HEK293 (cell line): ENCODE data around the gene PARD3.

ENCODE experiments used
- CTCF ChIA-PET: fragments of 350-600 bp; formaldehyde crosslinking; extraction: SDS; loops from one replicate; lab custom pipeline; 2021; ENCODE audit warnings: antibody characterized with exemption; lab: Yijun Ruan, JAX
- POLR2A ChIA-PET: fragments of 300-600 bp; formaldehyde crosslinking; extraction: SDS; loops from one replicate; lab custom pipeline; 2020; ENCODE audit warnings: antibody characterized with exemption, inconsistent platforms; lab: Yijun Ruan, JAX
- H3K27ac ChIP-seq: fragments of 200-500 bp; sonication (Bioruptor generic); 2 replicates; pipeline ENCODE4 v1.5.1; 2014; ENCODE audit warnings: low read depth, low read length, control low read depth, inconsistent platforms; ENCODE audit errors: extremely low read depth
- H3K36me3 ChIP-seq, 2 experiments: fragments of 200-500 bp in 1 of 2; sonication (Bioruptor generic) in 1 of 2; 1 replicate in 1 of 2; 2 replicates in 1 of 2; pipeline ENCODE4 v1.5.1; 2014 to 2017; ENCODE audit warnings: inconsistent platforms in 2 of 2, low read length in 2 of 2; ENCODE audit not compliant: control insufficient read depth in 2 of 2, insufficient read depth in 1 of 2
- H3K4me1 ChIP-seq: fragments of 200-500 bp; sonication (Bioruptor generic); 2 replicates; pipeline ENCODE4 v1.5.1; 2014; ENCODE audit warnings: mild to moderate bottlenecking, low read length, inconsistent platforms; ENCODE audit not compliant: control insufficient read depth, insufficient read depth
- H3K4me3 ChIP-seq: 2 replicates; pipeline ENCODE4 v1.5.1; 2011; ENCODE audit warnings: low read depth, mild to moderate bottlenecking, control low read depth, low read length, moderate library complexity
- H3K9me3 ChIP-seq: fragments of 200-500 bp; sonication (Bioruptor generic); 2 replicates; pipeline ENCODE4 v1.5.1; 2014; ENCODE audit warnings: low read depth, low read length, inconsistent platforms; ENCODE audit not compliant: control insufficient read depth, insufficient read depth
- EGR2 ChIP-seq: fragments of 450-650 bp; formaldehyde crosslinking; IDR thresholded peaks from 2 replicates; pipeline ENCODE4 v1.5.1; 2016; ENCODE audit warnings: low read depth, missing biosample characterization, missing genetic modification characterization
- GFI1B ChIP-seq: fragments of 450-650 bp; formaldehyde crosslinking; IDR thresholded peaks from 2 replicates; pipeline ENCODE4 v1.5.1; 2016; ENCODE audit warnings: missing biosample characterization, missing genetic modification characterization
- MEIS1 ChIP-seq: sonication (generic); formaldehyde crosslinking; IDR thresholded peaks from 2 replicates; pipeline ENCODE4 v1.8.1; 2022; ENCODE audit warnings: missing genetic modification reagents, mild to moderate bottlenecking, borderline replicate concordance
- WT1 ChIP-seq: fragments of 450-650 bp; formaldehyde crosslinking; IDR thresholded peaks from 2 replicates; pipeline ENCODE4 v1.5.1; 2016; ENCODE audit warnings: missing biosample characterization, missing genetic modification characterization
- ZBTB49 ChIP-seq: fragments of 450-650 bp; formaldehyde crosslinking; IDR thresholded peaks from 2 replicates; pipeline ENCODE4 v1.5.1; 2016; ENCODE audit warnings: missing biosample characterization, missing genetic modification characterization, low read depth
- ZBTB6 ChIP-seq: fragments of 450-650 bp; formaldehyde crosslinking; IDR thresholded peaks from 2 replicates; pipeline ENCODE4 v1.5.1; 2017; ENCODE audit warnings: missing biosample characterization, missing genetic modification characterization
- ZIC2 ChIP-seq: fragments of 450-650 bp; formaldehyde crosslinking; IDR thresholded peaks from 2 replicates; pipeline ENCODE4 v1.5.1; 2016; ENCODE audit warnings: missing biosample characterization, missing genetic modification characterization
- ZNF114 ChIP-seq: fragments of 450-650 bp; formaldehyde crosslinking; IDR thresholded peaks from 2 replicates; pipeline ENCODE4 v1.5.0; 2017; ENCODE audit warnings: missing biosample characterization, missing genetic modification characterization
- ZNF133 ChIP-seq: fragments of 450-650 bp; formaldehyde crosslinking; IDR thresholded peaks from 2 replicates; pipeline ENCODE4 v1.5.1; 2016; ENCODE audit warnings: missing biosample characterization, missing genetic modification characterization
- ZNF138 ChIP-seq: fragments of 450-650 bp; formaldehyde crosslinking; IDR thresholded peaks from 2 replicates; pipeline ENCODE4 v1.5.1; 2016; ENCODE audit warnings: missing biosample characterization, missing genetic modification characterization, borderline replicate concordance
- ZNF169 ChIP-seq: fragments of 450-650 bp; formaldehyde crosslinking; IDR thresholded peaks from 2 replicates; pipeline ENCODE4 v1.5.1; 2016; ENCODE audit warnings: missing biosample characterization, missing genetic modification characterization
- ZNF24 ChIP-seq: fragments of 450-650 bp; formaldehyde crosslinking; IDR thresholded peaks from 2 replicates; pipeline ENCODE4 v1.5.1; 2016; ENCODE audit warnings: missing biosample characterization, missing genetic modification characterization
- ZNF26 ChIP-seq: fragments of 450-650 bp; formaldehyde crosslinking; IDR thresholded peaks from 2 replicates; pipeline ENCODE4 v1.5.1; 2016; ENCODE audit warnings: missing biosample characterization, missing genetic modification characterization
- ZNF354C ChIP-seq: fragments of 450-650 bp; formaldehyde crosslinking; IDR thresholded peaks from 2 replicates; pipeline ENCODE4 v1.5.1; 2016; ENCODE audit warnings: missing biosample characterization, missing genetic modification characterization, low read depth, borderline replicate concordance
- ZNF433 ChIP-seq: fragments of 450-650 bp; formaldehyde crosslinking; IDR thresholded peaks from 2 replicates; pipeline ENCODE4 v1.5.1; 2016; ENCODE audit warnings: missing biosample characterization, missing genetic modification characterization, low read depth
- ZNF544 ChIP-seq: fragments of 450-650 bp; formaldehyde crosslinking; IDR thresholded peaks from 2 replicates; pipeline ENCODE4 v1.5.0; 2017; ENCODE audit warnings: missing biosample characterization, missing genetic modification characterization
- ZNF621 ChIP-seq: fragments of 450-650 bp; formaldehyde crosslinking; IDR thresholded peaks from 2 replicates; pipeline ENCODE4 v1.5.1; 2017; ENCODE audit warnings: missing biosample characterization, missing genetic modification characterization
- ZNF776 ChIP-seq: fragments of 450-650 bp; formaldehyde crosslinking; IDR thresholded peaks from 2 replicates; pipeline ENCODE4 v1.5.0; 2017; ENCODE audit warnings: missing biosample characterization, missing genetic modification characterization, borderline replicate concordance
- ZNF791 ChIP-seq: fragments of 450-650 bp; formaldehyde crosslinking; IDR thresholded peaks from 2 replicates; pipeline ENCODE4 v1.5.1; 2016; ENCODE audit warnings: missing biosample characterization, missing genetic modification characterization
- ZNF837 ChIP-seq: fragments of 450-650 bp; formaldehyde crosslinking; IDR thresholded peaks from 2 replicates; pipeline ENCODE4 v1.5.1; 2016; ENCODE audit warnings: missing biosample characterization, missing genetic modification characterization
- TF ChIP-seq, protein P1 (sequence below): fragments of 450-650 bp; formaldehyde crosslinking; IDR thresholded peaks from 2 replicates; pipeline ENCODE4 v1.5.1; 2016; ENCODE audit warnings: missing biosample characterization, missing genetic modification characterization, borderline replicate concordance
- TF ChIP-seq, protein P2 (sequence below): fragments of 450-650 bp; formaldehyde crosslinking; IDR thresholded peaks from 2 replicates; pipeline ENCODE4 v1.5.1; 2016; ENCODE audit warnings: missing biosample characterization, missing genetic modification characterization

PARD3 gene

DNA sequence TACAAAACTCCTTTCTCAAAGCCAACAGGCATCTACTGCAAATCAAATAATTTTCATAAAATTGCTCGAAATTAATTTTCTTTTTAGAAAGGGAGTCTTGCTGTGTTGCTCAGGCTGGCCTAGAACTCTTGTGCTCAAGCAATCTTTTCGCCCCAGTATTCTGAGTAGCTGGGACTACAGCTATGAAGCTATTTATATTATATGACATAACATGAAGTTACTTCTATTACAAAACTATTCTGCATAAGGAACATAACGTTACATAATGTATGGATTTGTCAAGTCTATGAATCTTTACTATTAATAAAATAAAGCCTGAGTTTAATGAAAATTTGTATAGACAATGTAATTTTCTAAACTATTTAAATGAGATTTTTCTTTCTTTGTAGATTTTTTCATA, 415.0 kb downstream of the PARD3 start:
- POLR2A ChIA-PET = no interaction called here
- H3K4me1 ChIP-seq = peaks cover 11% of the 10 kb centered on the region
- TF ChIP-seq, protein P1, sequence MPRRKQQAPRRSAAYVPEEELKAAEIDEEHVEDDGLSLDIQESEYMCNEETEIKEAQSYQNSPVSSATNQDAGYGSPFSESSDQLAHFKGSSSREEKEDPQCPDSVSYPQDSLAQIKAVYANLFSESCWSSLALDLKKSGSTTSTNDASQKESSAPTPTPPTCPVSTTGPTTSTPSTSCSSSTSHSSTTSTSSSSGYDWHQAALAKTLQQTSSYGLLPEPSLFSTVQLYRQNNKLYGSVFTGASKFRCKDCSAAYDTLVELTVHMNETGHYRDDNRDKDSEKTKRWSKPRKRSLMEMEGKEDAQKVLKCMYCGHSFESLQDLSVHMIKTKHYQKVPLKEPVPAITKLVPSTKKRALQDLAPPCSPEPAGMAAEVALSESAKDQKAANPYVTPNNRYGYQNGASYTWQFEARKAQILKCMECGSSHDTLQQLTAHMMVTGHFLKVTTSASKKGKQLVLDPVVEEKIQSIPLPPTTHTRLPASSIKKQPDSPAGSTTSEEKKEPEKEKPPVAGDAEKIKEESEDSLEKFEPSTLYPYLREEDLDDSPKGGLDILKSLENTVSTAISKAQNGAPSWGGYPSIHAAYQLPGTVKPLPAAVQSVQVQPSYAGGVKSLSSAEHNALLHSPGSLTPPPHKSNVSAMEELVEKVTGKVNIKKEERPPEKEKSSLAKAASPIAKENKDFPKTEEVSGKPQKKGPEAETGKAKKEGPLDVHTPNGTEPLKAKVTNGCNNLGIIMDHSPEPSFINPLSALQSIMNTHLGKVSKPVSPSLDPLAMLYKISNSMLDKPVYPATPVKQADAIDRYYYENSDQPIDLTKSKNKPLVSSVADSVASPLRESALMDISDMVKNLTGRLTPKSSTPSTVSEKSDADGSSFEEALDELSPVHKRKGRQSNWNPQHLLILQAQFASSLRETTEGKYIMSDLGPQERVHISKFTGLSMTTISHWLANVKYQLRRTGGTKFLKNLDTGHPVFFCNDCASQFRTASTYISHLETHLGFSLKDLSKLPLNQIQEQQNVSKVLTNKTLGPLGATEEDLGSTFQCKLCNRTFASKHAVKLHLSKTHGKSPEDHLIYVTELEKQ = no peak
- TF ChIP-seq ZNF133 (tag by site-specific recombination) (no peak), ZNF791 (tag by site-specific recombination) (no peak), ZNF837 (no peak), ZNF169 (tag by site-specific recombination) (no peak), EGR2 (tag by site-specific recombination) (no peak), ZIC2 (tag by site-specific recombination) (no peak), MEIS1 (CRISPR knock-in tag) (no peak), ZNF776 (tag by site-specific recombination) (no peak)
- no peak overlapping the region for H3K27ac ChIP-seq
- CTCF ChIA-PET = no interaction called here
- H3K4me3 ChIP-seq = no peak overlapping the region
- H3K36me3 ChIP-seq = peaks cover 0 to 3% of the 10 kb centered on the region in 2 experiments; a peak in 1 of 3 replicates
- no peaks in the 10 kb centered on the region for H3K9me3 ChIP-seq

GRCh38 chr10:34399013-34399412, 416.1 kb downstream of the PARD3 start:
- H3K27ac ChIP-seq = no peak overlapping the region
- TF ChIP-seq ZNF621 (tag by site-specific recombination) (no peak), ZNF24 (tag by site-specific recombination) (no peak), ZNF544 (no peak), ZBTB49 (tag by site-specific recombination) (no peak), ZNF114 (tag by site-specific recombination) (no peak), ZNF433 (tag by site-specific recombination) (no peak), GFI1B (tag by site-specific recombination) (no peak), ZBTB6 (tag by site-specific recombination) (no peak), ZNF138 (tag by site-specific recombination) (no peak), ZNF354C (no peak), ZNF26 (no peak), WT1 (tag by site-specific recombination) (no peak)
- TF ChIP-seq, protein P2, sequence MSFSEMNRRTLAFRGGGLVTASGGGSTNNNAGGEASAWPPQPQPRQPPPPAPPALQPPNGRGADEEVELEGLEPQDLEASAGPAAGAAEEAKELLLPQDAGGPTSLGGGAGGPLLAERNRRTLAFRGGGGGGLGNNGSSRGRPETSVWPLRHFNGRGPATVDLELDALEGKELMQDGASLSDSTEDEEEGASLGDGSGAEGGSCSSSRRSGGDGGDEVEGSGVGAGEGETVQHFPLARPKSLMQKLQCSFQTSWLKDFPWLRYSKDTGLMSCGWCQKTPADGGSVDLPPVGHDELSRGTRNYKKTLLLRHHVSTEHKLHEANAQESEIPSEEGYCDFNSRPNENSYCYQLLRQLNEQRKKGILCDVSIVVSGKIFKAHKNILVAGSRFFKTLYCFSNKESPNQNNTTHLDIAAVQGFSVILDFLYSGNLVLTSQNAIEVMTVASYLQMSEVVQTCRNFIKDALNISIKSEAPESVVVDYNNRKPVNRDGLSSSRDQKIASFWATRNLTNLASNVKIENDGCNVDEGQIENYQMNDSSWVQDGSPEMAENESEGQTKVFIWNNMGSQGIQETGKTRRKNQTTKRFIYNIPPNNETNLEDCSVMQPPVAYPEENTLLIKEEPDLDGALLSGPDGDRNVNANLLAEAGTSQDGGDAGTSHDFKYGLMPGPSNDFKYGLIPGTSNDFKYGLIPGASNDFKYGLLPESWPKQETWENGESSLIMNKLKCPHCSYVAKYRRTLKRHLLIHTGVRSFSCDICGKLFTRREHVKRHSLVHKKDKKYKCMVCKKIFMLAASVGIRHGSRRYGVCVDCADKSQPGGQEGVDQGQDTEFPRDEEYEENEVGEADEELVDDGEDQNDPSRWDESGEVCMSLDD (tag by site-specific recombination) = no peak
- TF ChIP-seq, all 188 proteins: peak for 0
- H3K4me1 ChIP-seq = peaks cover 10% of the 10 kb centered on the region
- H3K9me3 ChIP-seq = no peaks in the 10 kb centered on the region
- H3K36me3 ChIP-seq = peaks cover 0 to 3% of the 10 kb centered on the region in 2 experiments; a peak in 1 of 3 replicates
- ChIA-PET CTCF (no interaction called here), POLR2A (no interaction called here)
- H3K4me3 ChIP-seq = no peak overlapping the region
